Measurements from ENCODE around the gene FOXL3. TPM values are rescaled to one million over a fixed set of nuclear protein-coding genes. Genes with fewer than 3 reads are reported as not detected.

FOXL3 gene
- total RNA-seq, 1 donor from 2014 or later, result not detected

- Histone ChIP-seq H3K36me3 (no peaks in the 10 kb centered on the region), H3K4me3 (no peak overlapping the region), H3K9me3 (replicated peaks) (no peaks in the 10 kb centered on the region), H3K27ac (replicated peaks) (no peak overlapping the region), H3K27me3 (ENCODE audit: low read depth) (peaks cover 98% of the 10 kb centered on the region), H3K4me1 (peaks cover 16% of the 10 kb centered on the region)
- no peak for DNase-seq
- TF ChIP-seq CTCF (IDR thresholded peaks at IDR 0.05; ENCODE audit: borderline replicate concordance), result no peak
- intact Hi-C loops (cut with micrococcal nuclease), result no loop called here
Observed at GRCh38 chr7:290554-291372, 793 bp downstream of the FOXL3 start.

GRCh38 chr7:291373-292092, 1.6 kb downstream of the FOXL3 start:
- intact Hi-C loops (cut with micrococcal nuclease), result no loop called here

GRCh38 chr7:292226-292625, 2.3 kb downstream of the FOXL3 start:
- intact Hi-C loops (cut with micrococcal nuclease), result no loop called here
- H3K27ac ChIP-seq (replicated peaks), result no peak overlapping the region
- no peaks in the 10 kb centered on the region for H3K9me3 ChIP-seq (replicated peaks)
- peaks cover 93% of the 10 kb centered on the region for H3K27me3 ChIP-seq (ENCODE audit: low read depth)
- DNase-seq, result no peak
- H3K4me1 ChIP-seq, result peaks cover 16% of the 10 kb centered on the region
- no peaks in the 10 kb centered on the region for H3K36me3 ChIP-seq
- no peak overlapping the region for H3K4me3 ChIP-seq
- TF ChIP-seq CTCF (IDR thresholded peaks at IDR 0.05; ENCODE audit: borderline replicate concordance), result no peak

More at GRCh38 chr7:291373-292092, 1.6 kb downstream of the FOXL3 start:
- TF ChIP-seq CTCF (IDR thresholded peaks at IDR 0.05; ENCODE audit: borderline replicate concordance), result no peak
- peaks cover 96% of the 10 kb centered on the region for H3K27me3 ChIP-seq (ENCODE audit: low read depth)
- no peak for DNase-seq
- H3K4me3 ChIP-seq, result no peak overlapping the region
- no peaks in the 10 kb centered on the region for H3K36me3 ChIP-seq
- no peaks in the 10 kb centered on the region for H3K9me3 ChIP-seq (replicated peaks)
- H3K27ac ChIP-seq (replicated peaks), result no peak overlapping the region
- H3K4me1 ChIP-seq, result peaks cover 16% of the 10 kb centered on the region

- no peak for DNase-seq
- Histone ChIP-seq H3K9me3 (replicated peaks) (no peaks in the 10 kb centered on the region), H3K4me3 (no peak overlapping the region), H3K36me3 (no peaks in the 10 kb centered on the region), H3K27me3 (ENCODE audit: low read depth) (peaks cover 93% of the 10 kb centered on the region), H3K27ac (replicated peaks) (no peak overlapping the region), H3K4me1 (peaks cover 16% of the 10 kb centered on the region)
- intact Hi-C loops (cut with micrococcal nuclease), result no loop called here
- TF ChIP-seq CTCF (IDR thresholded peaks at IDR 0.05; ENCODE audit: borderline replicate concordance), result no peak
Observed at GRCh38 chr7:292826-293225, 2.9 kb downstream of the FOXL3 start.

GRCh38 chr7:293681-294439, 3.9 kb downstream of the FOXL3 start:
- no peak for DNase-seq
- H3K4me1 ChIP-seq, result peaks cover 16% of the 10 kb centered on the region
- H3K9me3 ChIP-seq (replicated peaks), result no peaks in the 10 kb centered on the region
- TF ChIP-seq CTCF (IDR thresholded peaks at IDR 0.05; ENCODE audit: borderline replicate concordance), result no peak
- H3K4me3 ChIP-seq, result no peak overlapping the region
- no peaks in the 10 kb centered on the region for H3K36me3 ChIP-seq
- no peak overlapping the region for H3K27ac ChIP-seq (replicated peaks)
- H3K27me3 ChIP-seq (ENCODE audit: low read depth), result peaks cover 89% of the 10 kb centered on the region
- intact Hi-C loops (cut with micrococcal nuclease), result no loop called here

All from left ventricle myocardium inferior (tissue), 1 donor.